Ramos (cell line): Measurements from ENCODE around the gene DCT.
"Not testable (repeated sequence)": the region's sequence is repeated elsewhere in the genome, so short reads cannot be mapped to it uniquely, and the experiment has no call there.

Experiments used
- in situ Hi-C: fragments of 300-500 bp; cut with MboI; formaldehyde crosslinking; loops from one replicate; pipeline ENCODE4 v1.14.3; 2022; ENCODE audit warnings: low sequenced_read_pairs; ENCODE audit not compliant: unreplicated experiment

DCT gene

GRCh38 chr13:94479616-94480015 is at the start of gene DCT:
Gene DCT (minus strand): TSS chr13:94479682. CDS start chr13:94479255, 427 bp downstream.
- in situ Hi-C loops, result no loop called here

- in situ Hi-C loops, result not testable (repeated sequence)
Measured at GRCh38 chr13:94526956-94527355, 47.5 kb upstream of the DCT start.

GRCh38 chr13:94525781-94526180 is 46.3 kb upstream of the DCT start:
- in situ Hi-C loops, result no loop called here

GRCh38 chr13:94524407-94524806 is 44.9 kb upstream of the DCT start:
- in situ Hi-C loops, result no loop called here

GRCh38 chr13:94520001-94520400 is 40.5 kb upstream of the DCT start:
- in situ Hi-C loops, result no loop called here

GRCh38 chr13:94516456-94516855 is 37.0 kb upstream of the DCT start:
- in situ Hi-C loops, result no loop called here

- in situ Hi-C loops, result no loop called here
Measured at GRCh38 chr13:94515911-94516310, 36.4 kb upstream of the DCT start.

GRCh38 chr13:94515374-94515773 is 35.9 kb upstream of the DCT start:
- in situ Hi-C loops, result no loop called here

- in situ Hi-C loops, result no loop called here
Measured at GRCh38 chr13:94513026-94513425, 33.5 kb upstream of the DCT start.

- in situ Hi-C loops, result no loop called here
Measured at GRCh38 chr13:94505730-94506129, 26.2 kb upstream of the DCT start.

GRCh38 chr13:94503851-94504250 is 24.4 kb upstream of the DCT start:
- in situ Hi-C loops, result no loop called here

- in situ Hi-C loops, result not testable (repeated sequence)
Measured at GRCh38 chr13:94498831-94499230, 19.3 kb upstream of the DCT start.

- in situ Hi-C loops, result no loop called here
Measured at GRCh38 chr13:94495806-94496205, 16.3 kb upstream of the DCT start.

- in situ Hi-C loops, result no loop called here
Measured at GRCh38 chr13:94494026-94494425, 14.5 kb upstream of the DCT start.

- in situ Hi-C loops, result no loop called here
Measured at GRCh38 chr13:94487043-94487442, 7.6 kb upstream of the DCT start.

GRCh38 chr13:94483970-94484369 is 4.5 kb upstream of the DCT start:
- in situ Hi-C loops, result no loop called here

- in situ Hi-C loops, result no loop called here
Measured at GRCh38 chr13:94481941-94482340, 2.5 kb upstream of the DCT start.

- in situ Hi-C loops, result no loop called here
Measured at GRCh38 chr13:94480672-94481145, 1.2 kb upstream of the DCT start.

GRCh38 chr13:94478913-94479312 is 569 bp downstream of the DCT start:
- in situ Hi-C loops, result no loop called here

GRCh38 chr13:94470126-94470525 is 9.4 kb downstream of the DCT start:
- in situ Hi-C loops, result no loop called here

- in situ Hi-C loops, result no loop called here
Measured at GRCh38 chr13:94464771-94465170, 14.7 kb downstream of the DCT start.

- in situ Hi-C loops, result no loop called here
Measured at GRCh38 chr13:94462670-94463069, 16.8 kb downstream of the DCT start.

GRCh38 chr13:94459116-94459515 is 20.4 kb downstream of the DCT start:
- in situ Hi-C loops, result no loop called here
